Fibroblast of the aortic adventitia (primary cell): ENCODE measurements around the gene ATP8B1. TPM values are rescaled to one million over a fixed set of nuclear protein-coding genes. Genes with fewer than 3 reads are reported as not detected.
A peak's percentile ranks its signal among the peaks of the same experiment; 100 is the strongest.
"Not testable (repeated sequence)": the region's sequence is repeated elsewhere in the genome, so short reads cannot be mapped to it uniquely, and the experiment has no call there.

Source experiments
- DNase-seq: peaks from one replicate; pipeline ENCODE4 v3.0.0-alpha.2; 2010; ENCODE audit warnings: low read depth
- H3K4me3 ChIP-seq: 2 replicates; pipeline ENCODE4 v1.5.1; 2011; ENCODE audit warnings: low read depth, mild to moderate bottlenecking, control low read depth, low read length, moderate library complexity
- CTCF ChIP-seq: IDR thresholded peaks from 2 replicates; pipeline ENCODE4 v1.5.1; 2011; ENCODE audit warnings: mild to moderate bottlenecking, low read length, control low read depth, inconsistent platforms; ENCODE audit not compliant: insufficient read depth
- total RNA-seq: library from RNA; depleted of rRNA; stranded (reverse); fragments of >200 nt; gene quantifications from 2 replicates; pipeline ENCODE4 v1.2.3, GENCODE V29; 2012; ENCODE audit warnings: low replicate concordance

The ATP8B1 gene
- total RNA-seq = 11.2 and 80.4 TPM in 2 replicates

DNA sequence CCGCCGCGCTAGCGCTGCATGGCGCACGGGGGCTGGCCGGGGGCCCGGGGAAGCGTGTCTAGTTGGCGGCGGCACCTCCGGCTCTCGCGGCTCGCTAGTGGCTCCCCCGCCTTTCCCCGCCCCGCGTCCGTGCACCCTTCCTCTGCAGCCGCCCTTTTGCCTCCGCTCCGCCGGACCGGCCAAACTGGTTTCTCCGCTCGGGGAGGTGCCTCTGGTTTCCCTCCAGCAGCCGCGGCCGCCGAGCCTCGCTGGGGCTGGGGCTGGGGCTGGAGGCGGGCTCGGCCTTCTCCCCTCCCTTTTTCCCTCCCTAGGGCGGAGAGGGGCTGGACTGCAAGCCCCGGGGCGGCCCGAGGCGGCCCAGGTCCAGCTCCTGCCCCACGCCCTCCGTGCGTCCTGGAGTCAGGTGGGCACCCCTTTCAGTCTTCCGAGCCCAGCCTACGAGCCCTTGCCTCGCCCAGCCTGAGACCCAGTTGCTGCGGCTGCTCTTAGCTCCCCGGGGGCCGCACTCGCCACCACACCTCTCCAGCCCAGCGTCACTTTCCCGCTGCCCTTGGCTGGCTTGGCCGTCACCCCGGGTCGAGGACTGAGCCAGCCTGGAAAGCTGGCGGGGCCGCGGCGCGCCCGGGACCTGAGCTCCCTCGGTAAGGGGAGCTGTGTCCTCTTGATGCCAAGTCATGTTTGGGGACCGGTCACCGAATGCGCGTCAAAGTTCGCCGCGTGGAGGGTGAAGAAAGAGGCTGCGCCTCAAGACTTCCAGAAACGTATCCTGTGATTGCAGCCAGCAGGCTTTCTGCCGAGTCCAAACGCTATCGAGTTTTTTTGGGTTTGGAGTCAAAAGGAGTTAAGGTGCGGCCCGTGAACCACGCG lies at the start of gene ATP8B1:
Gene ATP8B1, minus strand, starts transcription at position 213 of the 867 bp plus-strand sequence. CDS start 71,508 bp downstream, outside the sequence.
- DNase-seq = peak; percentile 74
- no peak for TF ChIP-seq CTCF
- H3K4me3 ChIP-seq = peak within 1 kb of the TSS; percentile 94

DNA sequence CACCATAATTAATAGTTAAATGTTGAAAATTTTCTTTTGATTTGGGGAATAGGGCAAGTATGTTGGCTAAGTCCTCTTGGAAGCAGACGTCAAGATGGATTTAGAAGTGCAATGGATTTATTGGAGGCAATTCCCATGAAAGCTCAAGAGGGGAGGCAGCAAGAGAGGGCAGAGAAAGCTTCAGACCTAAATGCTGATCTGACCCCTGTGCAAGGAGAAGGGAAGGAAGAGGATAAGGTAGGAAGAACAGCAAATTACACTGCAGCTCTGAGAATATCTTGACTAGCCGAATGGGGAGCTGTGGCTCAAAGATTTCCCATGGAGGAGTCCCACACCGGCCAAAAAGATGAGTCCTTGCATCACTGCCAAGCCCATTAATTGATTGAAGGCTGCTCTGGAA lies 46.9 kb upstream of the ATP8B1 start:
- TF ChIP-seq CTCF = no peak
- no peak for DNase-seq

GRCh38 chr18:57848374-57848773 lies 45.3 kb upstream of the ATP8B1 start:
- DNase-seq = peak; percentile 23
- H3K4me3 ChIP-seq = not testable (repeated sequence)

More for the DNA sequence above, 46.9 kb upstream of the ATP8B1 start:
- no peak overlapping the region for H3K4me3 ChIP-seq

DNA sequence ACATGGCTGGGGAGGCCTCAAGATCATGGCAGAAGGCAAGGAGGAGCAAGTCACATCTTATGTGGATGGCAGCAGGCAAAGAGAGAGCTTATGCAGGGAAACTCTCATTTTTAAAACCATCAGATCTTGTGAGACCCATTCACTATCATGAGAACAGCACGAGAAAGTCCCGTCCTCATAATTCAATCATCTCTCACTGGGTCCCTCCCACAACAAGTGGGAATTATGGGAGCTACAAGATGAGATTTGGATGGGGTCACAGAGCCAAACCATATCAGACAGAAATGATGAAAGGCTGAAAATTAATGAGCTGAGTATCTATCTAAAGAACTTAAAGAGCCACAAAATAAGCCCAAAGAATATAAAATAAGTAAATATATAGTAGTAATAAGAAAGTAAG lies 44.3 kb upstream of the ATP8B1 start:
- H3K4me3 ChIP-seq, DNase-seq: not testable (repeated sequence)

DNA sequence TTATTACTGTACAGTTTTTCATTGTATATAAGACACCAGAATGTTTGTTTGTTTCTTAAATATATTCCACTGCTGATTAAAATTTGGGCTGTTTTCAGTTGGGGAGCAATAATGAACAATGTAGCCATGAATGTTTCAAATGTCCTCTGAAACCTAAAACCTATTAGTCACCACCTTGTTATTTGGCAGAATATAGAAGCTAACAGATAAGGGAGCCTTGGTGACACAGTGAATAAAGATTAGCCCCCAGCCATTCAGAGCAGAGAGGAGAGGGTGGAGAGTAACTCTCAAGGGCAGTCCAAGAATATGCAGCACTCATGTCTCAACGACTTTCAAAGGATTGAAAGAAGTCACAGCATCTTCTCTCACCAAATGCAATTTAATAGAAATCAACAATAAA lies 43.1 kb upstream of the ATP8B1 start:
- no peak overlapping the region for H3K4me3 ChIP-seq
- DNase-seq = peak; percentile 93
- TF ChIP-seq CTCF = no peak

GRCh38 chr18:57845605-57846074 lies 42.5 kb upstream of the ATP8B1 start:
- no peak for TF ChIP-seq CTCF
- H3K4me3 ChIP-seq = no peak overlapping the region
- peak; percentile 47 for DNase-seq

DNA sequence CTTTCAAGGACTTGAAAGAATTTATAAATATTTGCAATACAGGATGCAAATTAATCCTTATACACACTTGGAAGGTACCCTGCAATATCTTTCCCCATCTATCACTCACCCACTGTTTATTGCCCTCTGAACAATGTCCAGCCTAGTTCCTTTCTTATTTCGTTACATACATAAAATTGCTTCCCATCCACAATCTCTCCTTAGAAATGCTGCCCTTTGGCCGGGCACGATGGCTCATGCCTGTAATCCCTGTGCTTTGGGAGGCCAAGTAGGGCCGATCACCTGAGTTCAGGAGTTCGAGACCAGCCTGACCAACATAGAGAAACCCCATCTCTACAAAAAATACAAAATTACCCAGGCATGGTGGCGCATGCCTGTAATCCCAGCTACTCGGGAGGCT lies 41.2 kb upstream of the ATP8B1 start:
- TF ChIP-seq CTCF = no peak
- no peak for DNase-seq
- H3K4me3 ChIP-seq = no peak overlapping the region

- no peak for TF ChIP-seq CTCF
- DNase-seq = no peak
- H3K4me3 ChIP-seq = no peak overlapping the region
Measured at GRCh38 chr18:57843386-57843785, 40.3 kb upstream of the ATP8B1 start.
